Activated CD8-positive, alpha-beta memory T cell treated with anti-CD3 and anti-CD28 coated beads, Interleukin-2, amount 50 U/mL, for 24 hours (primary cell): ENCODE data around the gene CLSTN1.

ENCODE experiments used
- DNase-seq: peaks from one replicate; pipeline ENCODE4 v3.0.0-alpha.2; 2020; ENCODE audit errors: extremely low read depth

CLSTN1 gene

DNA sequence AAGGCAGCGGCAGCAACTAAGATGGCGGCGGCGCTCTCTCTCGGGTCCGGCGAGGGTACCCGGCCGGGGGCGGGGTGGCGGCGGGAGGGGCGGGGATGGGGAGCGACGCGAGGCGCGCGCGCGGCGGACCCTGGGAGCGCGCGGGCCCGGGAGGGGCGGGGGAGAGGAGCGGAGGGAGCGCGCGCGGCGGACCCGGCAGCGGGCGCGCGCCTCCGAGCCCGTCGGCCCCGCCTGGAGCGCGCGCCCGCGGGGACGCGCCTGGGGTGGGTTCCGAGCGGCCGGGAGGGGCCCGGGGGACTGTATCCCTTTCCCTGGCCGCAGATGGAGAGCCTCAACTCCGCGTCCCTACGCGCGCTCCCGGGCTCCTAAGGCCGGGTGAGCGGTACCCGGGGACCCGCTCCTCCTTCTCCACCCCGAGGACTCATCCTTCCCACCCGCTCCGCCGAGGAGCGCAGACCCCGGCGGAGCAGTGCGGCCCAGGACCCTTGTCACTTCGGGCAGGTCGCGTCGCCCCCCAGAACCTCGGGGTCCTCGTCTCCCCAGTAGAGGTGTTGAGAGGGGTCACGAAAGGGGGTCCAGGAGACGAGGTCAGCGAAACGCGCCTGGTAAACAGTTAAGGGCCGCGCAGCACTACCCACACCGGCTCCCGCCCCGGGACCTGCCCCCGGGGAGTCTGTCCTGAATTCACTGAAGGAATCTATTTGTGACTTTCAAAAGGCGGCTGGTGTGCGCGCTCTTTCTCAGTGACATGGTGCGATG lies at the start of gene CLSTN1:
TSS of gene CLSTN1 (minus strand) at position 23 of the 759 bp plus-strand sequence. CDS start 232 bp downstream, outside the sequence.
- DNase-seq: peak; percentile 74

DNA sequence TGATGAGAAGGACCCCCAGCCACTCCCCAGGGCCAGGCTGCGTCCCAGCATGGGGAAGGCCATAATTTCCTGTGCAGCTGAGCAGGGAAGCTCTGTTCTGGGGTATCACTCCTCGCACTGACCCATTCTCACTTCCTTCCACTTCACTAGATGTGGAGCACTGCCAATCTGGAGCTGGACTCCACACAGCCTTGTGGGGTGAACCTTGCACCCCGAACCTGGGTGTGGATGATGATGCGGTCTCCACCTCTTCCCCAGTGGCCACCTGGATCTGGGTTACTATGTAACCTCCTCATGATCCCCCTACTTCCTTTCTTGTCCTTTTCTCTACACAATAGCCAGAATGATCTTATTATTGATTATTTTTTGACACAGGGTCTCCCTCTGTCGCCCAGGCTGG lies 49.6 kb upstream of the CLSTN1 start:
- no peak for DNase-seq

DNA sequence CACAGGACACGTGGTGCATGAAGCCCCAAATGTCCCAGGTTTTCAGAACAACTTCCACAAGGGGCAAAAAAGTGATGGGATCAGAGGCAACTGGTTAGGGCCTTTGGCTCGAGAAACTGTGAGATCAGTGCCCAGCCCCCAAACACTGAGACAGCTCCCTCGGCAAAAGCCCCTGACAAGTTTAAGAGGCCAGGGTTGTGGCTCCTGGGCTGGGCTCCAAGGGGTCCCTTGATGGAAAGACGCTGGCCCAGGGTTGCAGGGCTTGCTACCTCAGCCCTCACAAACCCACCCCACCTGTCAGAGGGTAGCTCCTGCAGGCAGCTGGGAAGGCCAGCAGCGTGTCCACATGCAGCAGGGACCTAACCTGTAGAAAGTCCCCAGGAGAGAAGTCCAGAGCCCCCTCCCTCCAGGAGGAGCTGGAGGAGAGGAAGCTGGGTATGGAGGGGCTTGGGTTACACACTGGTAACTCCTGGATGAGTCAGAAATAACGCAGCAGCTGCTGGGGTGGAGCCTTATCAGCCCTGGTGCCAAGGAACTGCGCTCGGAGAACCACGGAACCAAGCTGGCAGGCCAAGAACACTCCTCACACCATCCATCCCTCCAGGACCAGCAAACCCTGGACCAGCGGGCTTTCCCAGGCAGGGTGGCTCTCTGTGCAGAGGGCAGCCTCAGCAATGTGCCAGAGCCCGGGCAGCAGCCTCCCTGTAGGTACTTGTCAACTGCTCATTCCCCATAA lies 48.8 kb upstream of the CLSTN1 start:
- DNase-seq: no peak

DNA sequence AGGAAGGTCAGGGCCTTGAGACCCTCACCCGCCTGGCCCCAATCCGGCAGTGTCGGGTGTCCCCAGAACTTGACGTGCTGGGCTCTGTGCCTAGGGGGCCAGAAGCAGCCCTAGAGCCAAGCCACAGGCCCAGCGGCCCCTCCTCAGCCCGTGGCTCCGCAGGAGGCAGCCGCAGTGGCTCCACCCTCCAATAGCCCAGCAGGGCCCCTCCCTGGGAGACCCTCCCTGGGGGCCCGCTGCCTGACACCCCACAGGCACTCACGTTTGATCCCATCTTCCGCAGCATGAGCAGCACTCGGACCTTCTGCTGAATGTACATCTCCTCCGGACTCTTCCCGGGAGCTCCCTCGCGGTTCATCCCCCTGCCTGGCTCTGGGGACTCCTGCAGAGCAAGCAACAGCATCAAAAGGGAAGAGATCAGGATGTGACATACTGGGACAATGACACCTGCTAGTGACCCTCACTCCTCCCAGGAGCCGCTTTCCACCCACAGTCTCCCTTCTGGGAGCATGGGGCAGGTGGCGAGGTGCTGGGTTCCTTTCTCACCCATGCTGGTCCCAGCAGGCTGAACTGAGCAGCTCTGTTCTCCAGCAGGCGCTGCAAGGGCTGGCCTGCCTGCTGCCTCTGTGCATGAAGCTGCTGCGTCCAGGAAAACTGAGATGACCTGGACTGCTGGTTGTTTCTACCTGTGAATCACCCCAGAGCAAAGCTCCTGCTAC lies 48.1 kb upstream of the CLSTN1 start:
- DNase-seq: no peak

DNA sequence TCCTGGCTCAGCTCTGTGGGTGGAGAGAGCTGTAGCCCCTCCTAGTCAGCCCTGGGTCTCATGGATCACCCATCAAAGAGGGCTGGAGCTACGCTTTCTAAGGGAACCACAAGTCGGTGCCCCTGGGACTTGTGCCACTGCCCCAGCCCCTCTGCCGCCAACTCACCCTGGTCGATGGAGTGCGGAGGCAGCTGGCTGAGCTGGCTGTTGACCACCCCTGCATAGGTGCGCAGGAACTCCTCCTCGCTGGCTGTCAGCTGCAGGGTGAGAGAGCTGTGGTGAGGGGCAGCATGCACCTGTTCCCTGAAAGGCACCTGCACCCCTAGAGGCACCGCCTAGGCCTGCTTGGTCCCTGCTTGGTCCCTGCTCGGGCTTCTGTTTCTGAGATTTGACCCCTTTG lies 47.3 kb upstream of the CLSTN1 start:
- no peak for DNase-seq

DNA sequence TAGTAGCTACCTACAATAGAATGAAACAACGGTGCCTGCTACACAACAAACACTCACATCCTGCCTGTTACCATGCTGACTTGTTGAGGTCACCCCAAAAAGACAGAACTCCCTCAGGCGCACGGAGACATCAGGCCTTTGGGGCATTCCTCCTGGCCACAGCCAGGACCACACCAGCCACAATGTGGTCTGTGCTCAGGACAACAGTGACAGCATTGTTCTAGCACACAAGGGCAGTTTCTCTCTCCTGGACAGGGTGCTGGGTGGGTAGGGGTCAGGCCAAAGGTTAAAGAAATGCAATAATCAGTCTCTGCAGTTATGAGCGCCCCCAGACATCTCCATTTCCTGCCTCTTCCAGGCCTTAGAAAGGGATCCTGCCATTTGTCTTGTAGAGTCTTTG lies 46.8 kb upstream of the CLSTN1 start:
- no peak for DNase-seq

DNA sequence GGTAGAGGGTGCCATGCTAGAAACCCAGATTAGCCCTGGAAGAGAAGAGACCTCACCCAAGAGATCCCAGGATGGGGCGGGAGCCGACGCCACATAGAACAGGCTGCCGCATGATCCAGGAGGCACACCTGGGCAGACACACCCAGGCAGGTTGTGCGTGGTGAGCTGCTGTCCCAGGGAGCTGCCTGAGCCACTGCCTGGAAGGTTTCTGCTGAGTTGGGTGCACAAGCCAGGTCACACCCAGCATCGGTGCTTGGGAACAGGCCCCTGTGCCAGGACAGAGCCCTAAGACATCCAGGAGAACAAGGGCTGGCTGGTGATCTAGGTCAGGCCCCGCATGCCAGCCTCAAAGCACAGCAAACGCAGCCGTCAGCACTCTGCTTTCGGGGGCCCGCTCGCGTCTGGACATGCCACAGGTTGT lies 46.1 kb upstream of the CLSTN1 start:
- no peak for DNase-seq

DNA sequence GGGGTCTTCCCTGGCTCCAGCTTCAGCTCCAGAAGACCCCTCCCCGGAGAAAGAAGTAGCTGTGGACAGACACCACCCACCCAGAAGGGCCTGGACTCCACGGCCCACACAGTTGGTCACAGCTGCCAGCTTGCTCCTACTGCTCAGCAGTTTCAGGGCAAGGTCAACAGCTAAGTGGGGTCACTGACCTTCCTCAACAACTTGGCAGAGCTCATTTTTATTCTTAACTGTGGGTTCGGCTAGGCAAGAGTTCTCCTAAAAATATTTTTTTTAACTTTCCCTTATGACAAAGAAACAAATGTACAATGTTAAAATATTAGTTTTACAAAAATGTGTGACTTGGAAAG lies 44.5 kb upstream of the CLSTN1 start:
- no peak for DNase-seq

DNA sequence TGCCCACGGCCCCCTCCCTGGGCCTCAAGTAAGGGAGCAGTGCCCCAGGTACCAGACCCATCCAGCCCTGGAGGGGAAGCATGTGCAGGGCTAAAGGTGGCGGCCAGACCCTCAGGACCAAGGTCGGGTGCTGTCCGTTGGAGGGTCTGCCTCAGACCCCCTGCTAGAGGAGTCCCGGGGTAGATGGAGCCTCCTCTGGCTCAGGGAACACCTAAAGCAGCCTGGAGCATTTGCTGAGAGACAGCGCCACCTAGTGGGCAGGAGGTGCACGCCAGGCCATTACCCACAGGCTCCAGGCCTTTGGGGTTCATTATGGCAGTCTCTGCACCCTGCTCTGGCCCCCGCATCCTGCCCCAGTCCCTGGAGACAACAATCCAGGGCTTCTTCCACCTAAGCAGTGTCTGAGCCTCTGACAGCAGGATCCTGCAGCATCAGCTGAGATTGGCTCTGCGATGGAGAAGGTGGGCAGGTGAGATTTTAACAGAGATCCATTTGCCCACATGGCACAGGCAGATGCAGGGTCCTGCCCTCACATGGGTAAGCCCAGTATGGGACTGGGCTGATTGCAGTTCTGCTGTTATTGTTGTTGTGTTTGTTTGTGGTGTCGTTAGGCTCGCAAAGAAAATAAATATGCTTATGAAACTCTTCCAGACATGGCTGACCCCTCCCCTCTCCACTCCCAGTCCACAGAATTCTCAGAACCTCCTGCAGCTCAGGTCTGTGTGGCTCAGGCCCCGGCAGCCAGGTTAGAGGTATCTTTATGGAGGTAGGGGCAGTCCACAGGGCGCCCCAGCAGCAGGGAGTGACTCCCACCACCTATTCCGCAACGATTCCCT lies 43.9 kb upstream of the CLSTN1 start:
- peak; percentile 78 for DNase-seq

DNA sequence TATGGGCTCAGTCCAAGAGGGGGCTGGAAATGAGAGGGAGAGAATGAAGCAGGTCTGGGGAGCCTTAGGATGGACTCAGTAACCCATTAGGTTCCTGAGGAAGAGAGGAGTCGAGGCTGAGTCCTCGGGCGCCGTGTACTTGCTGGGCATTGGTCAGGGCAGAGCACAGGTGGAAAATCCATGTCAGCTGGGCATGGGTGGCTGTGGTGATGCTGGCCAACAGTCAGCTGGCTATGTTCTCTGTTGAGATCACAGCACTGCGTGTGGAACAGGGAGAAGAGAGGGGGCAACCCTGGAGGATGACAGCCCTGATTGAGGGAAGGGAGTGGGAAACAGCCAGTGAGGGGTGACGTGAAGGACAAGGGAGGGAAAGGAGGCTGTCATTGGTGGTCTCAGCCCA lies 43.1 kb upstream of the CLSTN1 start:
- no peak for DNase-seq

DNA sequence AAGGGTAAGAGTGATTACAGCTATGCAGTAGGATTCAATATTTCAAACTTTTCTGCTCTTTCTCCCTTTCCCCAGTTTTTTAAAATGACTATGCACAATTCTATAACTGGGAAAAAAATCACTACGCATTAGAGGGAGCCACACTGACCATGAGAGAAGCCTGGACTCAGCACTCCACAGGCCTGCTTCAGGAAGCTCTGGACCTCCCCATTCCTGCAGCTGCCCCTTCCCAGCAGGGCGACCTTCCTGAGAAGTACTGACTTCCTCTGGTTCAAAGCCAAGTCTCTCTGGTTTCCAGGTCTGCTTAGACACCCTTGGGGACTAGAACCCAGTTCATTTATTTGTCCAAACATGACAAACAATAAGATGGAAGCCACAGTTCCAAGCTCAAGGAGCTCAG lies 42.0 kb upstream of the CLSTN1 start:
- DNase-seq: no peak

DNA sequence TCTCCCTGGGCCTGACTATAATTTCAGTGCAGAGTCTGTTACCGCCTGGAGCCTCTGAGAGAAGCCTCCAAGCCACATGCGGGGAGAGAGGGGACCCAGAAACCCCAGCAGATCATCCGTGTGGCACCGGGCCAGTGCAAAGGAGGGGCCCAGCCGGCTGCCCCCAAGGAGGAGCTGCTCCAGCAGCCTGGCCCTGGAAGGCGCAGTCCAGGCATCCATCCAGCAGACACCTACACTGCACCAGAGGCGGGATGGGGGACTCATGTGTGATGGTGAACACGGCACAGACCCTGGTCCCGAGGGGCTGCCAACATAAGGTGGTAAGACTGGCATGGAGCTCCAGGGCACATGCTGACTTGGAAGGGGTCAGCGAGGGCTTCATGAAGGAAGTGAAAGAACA lies 39.6 kb upstream of the CLSTN1 start:
- DNase-seq: no peak

DNA sequence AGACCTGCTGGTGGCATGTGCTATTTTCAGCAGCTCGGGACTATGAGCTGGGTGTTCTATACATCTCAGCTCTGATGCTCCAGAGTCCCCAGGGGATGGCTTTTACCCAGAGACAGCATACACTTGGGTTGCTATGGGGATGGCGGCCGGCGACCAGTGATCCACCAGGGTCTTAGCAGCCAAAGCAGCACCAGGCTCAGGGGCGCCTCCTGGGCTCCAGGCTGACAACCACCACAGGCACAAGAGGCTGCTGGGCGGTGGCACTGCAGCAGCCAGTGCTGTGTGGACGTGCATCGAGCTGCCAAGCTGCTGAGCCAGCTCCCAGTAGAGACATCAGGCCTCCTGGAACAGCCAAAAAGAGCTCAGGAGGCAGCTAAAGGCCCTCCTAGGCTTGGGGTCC lies 37.6 kb upstream of the CLSTN1 start:
- DNase-seq: no peak

DNA sequence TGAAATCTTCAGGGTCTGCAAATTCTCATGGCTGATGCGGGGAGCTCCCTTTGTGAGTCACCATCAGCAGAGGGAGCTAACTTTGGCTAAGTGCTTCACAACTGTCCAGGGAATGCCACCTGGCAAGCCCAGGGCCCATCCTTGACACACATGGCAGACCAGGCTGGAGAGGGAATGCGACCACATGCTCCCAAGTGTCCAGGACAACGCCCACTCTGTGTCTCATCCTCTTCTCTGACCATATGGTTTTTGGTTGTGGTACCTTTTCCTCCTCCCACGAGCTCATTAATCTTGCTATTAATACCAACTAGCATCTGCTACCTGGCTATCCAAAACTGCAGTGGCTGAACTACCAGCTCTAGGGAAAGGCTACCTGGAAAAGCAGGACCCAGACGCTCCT lies 37.1 kb upstream of the CLSTN1 start:
- DNase-seq: no peak

DNA sequence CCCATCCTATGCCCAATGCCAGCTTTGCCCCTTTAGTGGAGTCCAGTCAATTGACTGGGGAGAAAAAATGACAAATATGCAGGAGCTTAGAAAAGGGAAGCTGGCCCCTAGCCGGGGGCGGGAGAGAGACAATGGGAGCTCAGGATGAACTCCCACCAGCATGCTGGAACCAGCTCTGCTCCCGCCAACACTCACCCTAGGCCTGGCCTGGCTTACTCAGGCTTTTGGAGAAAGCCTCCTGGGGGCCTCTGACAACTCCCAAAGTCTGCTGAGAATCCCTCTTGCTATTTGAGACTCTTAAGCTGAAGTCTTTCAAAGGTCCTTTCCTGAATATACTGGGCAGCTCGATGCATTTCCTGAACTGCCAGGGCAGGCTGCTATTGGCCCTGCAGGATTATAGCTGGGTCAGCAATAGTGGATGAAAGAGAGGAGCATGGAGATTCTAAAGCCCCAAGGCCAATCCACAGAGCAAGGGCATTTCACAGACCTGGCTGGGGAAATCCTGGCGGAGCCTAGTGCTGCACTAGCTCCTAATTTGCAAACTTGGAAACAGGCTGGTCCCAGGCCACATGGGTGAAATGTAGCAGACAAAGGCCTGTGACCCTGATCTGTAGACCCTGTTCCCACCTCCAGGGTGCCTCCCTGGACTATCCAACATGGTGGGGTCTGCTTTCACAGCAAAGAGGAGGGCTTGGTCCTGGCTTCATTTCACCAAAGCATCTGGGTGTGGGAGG lies 35.7 kb upstream of the CLSTN1 start:
- no peak for DNase-seq

DNA sequence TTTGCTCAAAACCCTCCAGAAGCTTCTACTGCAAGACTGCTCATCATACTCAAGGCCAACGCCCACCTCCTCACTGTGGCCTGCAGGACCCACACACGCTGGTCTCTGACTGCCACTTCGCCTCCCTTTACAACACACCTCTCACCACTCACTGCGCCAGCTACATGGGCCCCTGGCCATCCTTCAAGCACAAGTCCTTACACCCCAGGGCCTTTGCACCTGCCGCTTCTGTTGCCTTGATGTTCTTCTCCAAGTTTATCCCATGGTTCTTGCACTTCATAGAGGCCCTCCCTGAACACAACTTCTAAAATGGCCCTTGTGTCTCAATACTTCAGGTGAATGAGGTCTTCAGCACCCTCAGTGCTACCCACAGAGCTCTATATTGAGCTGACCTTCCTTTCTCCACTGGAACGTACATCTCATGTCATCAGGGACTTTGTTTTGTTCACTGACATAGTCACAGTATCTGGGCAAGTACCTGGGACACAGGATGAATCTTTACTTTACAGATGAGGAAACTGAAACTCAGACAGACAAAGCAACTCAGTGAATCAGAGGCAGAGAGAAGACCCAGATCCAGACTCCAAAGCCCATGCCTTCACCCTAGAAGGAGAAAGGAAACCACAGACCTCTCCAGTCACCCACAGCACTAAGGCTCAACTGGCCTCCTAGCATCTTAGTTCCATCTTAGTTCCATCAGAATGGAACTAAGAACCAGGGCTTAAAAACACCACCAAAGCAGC lies 34.7 kb upstream of the CLSTN1 start:
- no peak for DNase-seq

DNA sequence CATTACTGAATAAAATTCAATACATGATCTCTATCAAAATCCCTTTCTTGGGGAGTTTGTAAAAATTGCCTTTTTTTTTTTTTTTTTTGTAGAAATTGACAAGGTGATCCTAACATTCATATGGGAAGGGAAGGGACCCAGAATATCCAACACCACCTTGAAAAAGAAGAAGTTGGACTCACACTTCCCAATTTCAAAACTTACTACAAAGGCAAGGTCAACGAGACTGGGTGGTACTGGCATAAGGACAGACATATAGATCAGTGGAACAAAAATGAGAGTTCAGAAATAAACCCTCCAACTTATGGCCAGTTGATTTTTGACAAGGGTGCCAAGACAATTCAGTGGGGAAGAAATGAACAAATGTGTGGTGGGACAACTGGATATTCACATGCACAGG lies 31.4 kb upstream of the CLSTN1 start:
- DNase-seq: no peak

DNA sequence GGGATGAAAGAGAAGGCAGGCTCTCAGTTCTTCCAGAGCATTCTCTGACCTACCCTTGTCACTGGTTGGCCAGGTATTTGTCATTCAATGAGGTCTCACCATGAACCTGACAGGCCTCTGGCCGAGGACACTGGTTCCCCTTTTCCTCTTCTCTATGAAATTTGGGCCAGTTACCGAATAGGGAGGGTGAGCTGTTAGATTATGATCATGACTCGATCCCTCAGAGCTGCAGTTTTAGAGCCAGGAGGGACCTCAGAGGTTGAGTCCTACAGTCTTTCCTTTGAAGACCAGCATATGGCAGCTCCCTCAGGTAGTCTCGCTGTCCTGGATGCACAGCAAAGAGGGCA lies 29.5 kb upstream of the CLSTN1 start:
- DNase-seq: no peak

DNA sequence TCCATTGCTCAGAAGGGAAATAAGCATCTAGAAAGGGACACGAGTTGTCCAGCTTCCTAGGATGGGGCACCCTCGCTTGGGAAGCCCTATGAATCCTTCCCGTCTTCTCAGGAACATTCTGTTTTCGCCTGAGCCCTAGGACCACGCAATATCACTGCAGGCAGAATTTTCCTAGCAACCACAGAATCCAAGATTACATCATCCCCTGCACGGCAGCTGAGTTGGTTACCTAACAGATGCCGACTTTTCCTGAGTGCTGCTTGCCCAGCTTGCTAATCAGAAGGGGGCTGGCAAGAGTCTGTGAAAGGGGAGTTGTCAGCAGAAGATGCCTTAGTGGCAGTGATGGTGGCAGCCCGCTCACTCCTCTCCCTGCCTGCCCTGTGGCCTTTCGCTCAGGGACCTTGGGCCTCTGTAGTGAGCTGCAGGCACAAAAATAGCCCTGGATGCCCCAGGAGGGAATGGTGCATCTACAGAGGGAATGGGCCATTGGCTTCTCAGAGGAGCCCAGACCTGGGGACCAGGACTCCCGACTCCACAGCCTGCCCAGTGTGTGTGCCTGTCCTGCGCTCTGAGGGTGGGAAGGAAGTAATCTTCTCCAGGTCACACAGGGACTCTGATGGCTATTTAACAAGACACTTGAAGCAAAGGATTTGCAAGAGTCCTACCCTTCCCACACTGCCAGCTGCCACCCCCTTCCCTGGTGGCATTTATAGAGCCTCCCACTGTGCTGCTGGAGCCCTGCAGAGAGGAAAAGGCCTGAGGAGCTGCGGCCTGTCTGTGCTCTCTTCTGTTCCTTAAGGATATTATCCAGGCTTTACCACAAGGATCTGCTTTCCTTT lies 28.9 kb upstream of the CLSTN1 start:
- no peak for DNase-seq

DNA sequence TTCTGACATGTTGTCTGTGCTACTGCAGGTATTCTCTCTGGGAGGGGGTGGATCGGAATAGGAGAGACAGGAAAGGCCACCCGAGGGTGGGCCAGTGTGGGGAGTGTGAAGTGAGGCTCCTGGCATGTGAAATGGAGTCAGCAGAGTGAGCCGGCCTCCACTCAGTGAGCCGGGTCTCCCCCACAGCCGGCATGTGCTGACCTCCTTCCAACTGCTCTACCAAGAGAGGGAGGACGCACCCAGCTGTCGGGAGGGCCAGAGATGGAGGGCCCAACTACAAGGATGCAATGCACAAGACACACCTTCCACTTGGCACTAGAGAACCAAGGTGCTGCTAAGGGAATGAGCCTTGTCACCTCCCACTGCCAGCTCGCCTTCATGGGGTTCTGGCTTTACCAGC lies 28.2 kb upstream of the CLSTN1 start:
- DNase-seq: no peak
